Psoas muscle (tissue), 7 donors: ENCODE results near the gene IP6K3. TPM values are rescaled to one million over a fixed set of nuclear protein-coding genes. Genes with fewer than 3 reads are reported as not detected.

Experiments used
- polyA plus RNA-seq, 3 donors: library from polyadenylated mRNA; stranded (reverse); fragments of 200-250 nt; gene quantifications; one replicate each; pipeline ENCODE4 v1.2.3, GENCODE V29; 2013
- total RNA-seq, 4 donors: library from RNA; stranded (reverse); fragmentation: NEBNext Ultra II Directional in 2 of 4; extraction: Animal tissue kit (Norgen Biotek cat#: 25700) in 2 of 4; gene quantifications; one replicate each; pipeline versions ENCODE4 v1.2.1 to v1.2.4, GENCODE V29; 2021 to 2023
- donor health status: healthy with polysubstance abuse.
- donor health status: DM: no; HTN: no; CAD: no; lungs with moderate emphysema.
- donor health status: Bipolar disorder and iron deficiency.
- donor health status: healthy.
- donor health status: DM: no; HTN: no; CAD: no.
- donor health status: DM: no; HTN: no; CAD: no.
- donor health status: DM: yes; HTN: yes; CAD: no.

IP6K3 gene
- total and polyA plus RNA-seq, 7 donors: 95.7 to 363 (median 220) TPM

Other genes starting within 250 kb of the IP6K3 start
- 10 to 100 TPM; 10.3 to 22.1 (median 17.6) TPM for gene BAK1, start 166.6 kb downstream of the IP6K3 start, total RNA-seq
- gene BAK1, start 166.6 kb downstream of the IP6K3 start, polyA plus RNA-seq: 10 to 100 TPM; 19.8 to 55.9 (median 55.0) TPM
- 1 to 10 TPM; 3.1 to 7.4 (median 4.1) TPM for gene ITPR3, start 125.6 kb downstream of the IP6K3 start, total RNA-seq
- gene ITPR3, start 125.6 kb downstream of the IP6K3 start, polyA plus RNA-seq: 1 to 10 TPM; 1.9 to 5.5 (median 2.2) TPM
- gene UQCC2, start 35.2 kb downstream of the IP6K3 start, total RNA-seq: 100 to 1,000 TPM; 118 to 184 (median 145) TPM
- gene UQCC2, start 35.2 kb downstream of the IP6K3 start, polyA plus RNA-seq: 100 to 1,000 TPM; 129 to 158 (median 141) TPM
- gene LEMD2, start 42.2 kb upstream of the IP6K3 start, total RNA-seq: 10 to 100 TPM; 21.3 to 38.8 (median 24.5) TPM
- 10 to 100 TPM; 37.3 to 63.3 (median 45.0) TPM for gene LEMD2, start 42.2 kb upstream of the IP6K3 start, polyA plus RNA-seq
- not detected for gene MLN, start 57.1 kb upstream of the IP6K3 start, total RNA-seq
- not detected for gene MLN, start 57.1 kb upstream of the IP6K3 start, polyA plus RNA-seq